HG03520 (cell line): ENCODE measurements around the gene ATP5F1C.

Experiments used
- ATAC-seq: cut with Tn5 transposase; IDR thresholded peaks from one replicate; pipeline ENCODE4 v1.9.1; 2021; ENCODE audit warnings: mild to moderate bottlenecking, moderate library complexity; ENCODE audit not compliant: unreplicated experiment

The ATP5F1C gene

GRCh38 chr10:7836571-7836970, 48.6 kb downstream of the ATP5F1C start:
- no peak for ATAC-seq

DNA sequence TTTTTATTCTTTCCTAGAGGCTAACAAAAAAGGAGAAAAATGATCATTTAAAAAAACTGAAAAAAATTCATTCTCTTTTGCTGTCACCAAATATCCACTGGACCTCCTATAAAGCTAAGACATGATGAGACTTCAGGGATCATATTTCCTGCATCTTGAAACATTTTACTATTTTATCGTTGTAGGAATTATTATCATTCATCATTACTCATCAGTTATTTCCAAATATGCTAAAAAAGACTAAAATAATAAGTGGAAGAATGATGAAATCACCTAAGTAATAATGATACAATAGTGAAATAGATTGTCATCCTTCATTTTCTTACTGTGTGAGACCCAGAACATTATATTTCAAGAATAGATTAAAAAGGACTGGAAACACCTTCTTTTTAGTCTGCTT, 58.6 kb downstream of the ATP5F1C start:
- no peak for ATAC-seq

- ATAC-seq: no peak
Measured at GRCh38 chr10:7853226-7853842, 65.4 kb downstream of the ATP5F1C start.

GRCh38 chr10:7853890-7854289, 65.9 kb downstream of the ATP5F1C start:
- no peak for ATAC-seq

- ATAC-seq: no peak
Measured at GRCh38 chr10:7855205-7855604, 67.2 kb downstream of the ATP5F1C start.

DNA sequence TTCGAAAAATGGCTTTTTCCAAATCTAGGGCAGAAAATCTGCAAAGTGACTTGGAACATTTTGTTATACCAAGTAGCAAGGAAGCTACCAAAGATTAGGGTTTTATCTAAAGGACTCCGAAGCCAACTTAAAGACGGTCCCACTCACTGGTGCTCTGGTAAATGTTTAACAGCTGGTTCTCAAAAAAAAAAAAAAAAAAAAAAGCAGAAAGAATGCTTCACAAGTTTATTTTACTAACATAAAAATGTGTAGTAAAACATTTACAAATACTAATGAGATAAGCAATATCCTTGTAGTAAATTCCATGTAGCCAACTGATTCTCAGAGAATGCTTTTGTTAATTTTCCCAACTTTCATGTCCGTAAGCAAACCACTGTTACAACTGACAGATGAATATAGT, 68.7 kb downstream of the ATP5F1C start:
- ATAC-seq: no peak

DNA sequence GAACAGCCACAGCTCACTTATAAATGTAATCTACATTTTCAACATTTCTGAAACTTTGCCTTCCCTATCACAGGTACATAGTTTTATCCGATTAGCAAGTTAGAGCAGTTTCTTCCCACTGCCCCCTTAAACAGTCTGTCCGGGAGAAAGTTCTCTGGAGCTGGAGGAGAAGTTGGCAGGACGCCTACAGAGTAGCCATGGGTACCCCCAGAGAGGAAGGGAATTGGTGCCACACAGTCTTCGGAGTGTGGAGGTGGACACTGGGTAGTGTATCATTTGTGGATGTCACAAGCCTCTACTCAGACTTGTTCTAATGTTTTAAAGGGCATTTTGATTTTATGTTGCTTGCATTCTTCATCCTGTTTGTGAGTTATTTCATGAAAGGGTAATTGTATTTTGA, 69.3 kb downstream of the ATP5F1C start:
- no peak for ATAC-seq
